ENCODE measurements around the gene DEXI.

Gene DEXI

DNA sequence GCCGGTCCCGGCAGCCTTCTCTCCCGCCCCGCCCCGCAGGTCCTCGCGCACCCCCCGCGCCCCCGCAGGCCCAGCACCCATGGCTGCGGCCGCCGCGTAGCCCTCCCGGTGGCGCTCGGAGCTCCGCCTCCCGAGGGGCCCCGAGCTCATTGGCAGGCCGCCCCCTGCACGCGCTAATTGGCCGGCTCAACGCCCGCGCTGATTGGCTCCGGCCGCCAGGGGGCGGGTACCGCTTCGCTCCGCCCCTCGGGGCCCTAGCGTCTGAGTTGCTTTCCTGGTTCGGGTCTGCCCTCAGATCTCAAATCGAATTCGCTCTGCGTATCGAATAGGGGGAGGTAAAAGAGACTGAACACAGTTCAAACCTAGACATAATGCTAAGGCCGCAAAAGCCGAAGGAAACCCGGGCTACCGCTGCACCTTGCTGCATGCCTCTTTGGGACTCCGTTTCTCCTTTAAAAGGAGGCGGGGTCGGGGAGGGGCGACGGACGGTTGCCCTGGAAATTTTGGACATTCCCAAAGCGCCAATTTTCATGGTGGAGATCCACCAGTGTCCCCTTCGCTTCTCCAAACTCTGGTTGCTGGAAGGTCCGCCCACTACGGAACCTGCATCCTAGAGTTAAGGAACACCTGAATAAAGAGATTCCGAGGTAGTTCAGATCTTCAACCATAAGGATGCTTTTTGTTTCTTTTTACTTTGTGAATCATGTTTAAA, at the start of gene DEXI:
Gene DEXI, minus strand, starts transcription at position 117 of the 712 bp plus-strand sequence. CDS start 463 bp downstream, outside the sequence.
- peak; percentile 91 for DNase-seq

- no peak for DNase-seq
These were observed 48.1 kb upstream of the DEXI start for GRCh38 chr16:10990378-10990777.

- no peak for DNase-seq
These were observed 47.3 kb upstream of the DEXI start for GRCh38 chr16:10989559-10989958.

DNA sequence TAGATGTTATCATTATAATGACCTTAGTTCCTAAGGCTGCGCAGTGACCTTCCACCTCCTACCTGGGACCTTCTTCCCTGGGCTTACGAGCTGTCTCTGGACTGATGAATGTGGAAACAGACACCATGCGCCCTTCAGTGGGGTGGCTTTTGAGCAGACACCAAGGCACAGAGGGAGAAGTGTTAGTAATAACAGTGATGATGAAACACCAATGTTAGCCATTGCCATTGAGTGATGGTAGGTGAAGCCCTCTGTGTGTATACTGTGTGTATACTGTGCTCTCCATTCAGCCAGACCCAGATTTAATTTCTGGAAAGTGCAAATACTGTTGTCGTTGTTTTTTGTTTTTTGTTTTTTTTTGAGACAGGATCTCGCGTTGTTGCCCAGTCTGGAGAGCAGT, 46.6 kb upstream of the DEXI start:
- DNase-seq: no peak

DNA sequence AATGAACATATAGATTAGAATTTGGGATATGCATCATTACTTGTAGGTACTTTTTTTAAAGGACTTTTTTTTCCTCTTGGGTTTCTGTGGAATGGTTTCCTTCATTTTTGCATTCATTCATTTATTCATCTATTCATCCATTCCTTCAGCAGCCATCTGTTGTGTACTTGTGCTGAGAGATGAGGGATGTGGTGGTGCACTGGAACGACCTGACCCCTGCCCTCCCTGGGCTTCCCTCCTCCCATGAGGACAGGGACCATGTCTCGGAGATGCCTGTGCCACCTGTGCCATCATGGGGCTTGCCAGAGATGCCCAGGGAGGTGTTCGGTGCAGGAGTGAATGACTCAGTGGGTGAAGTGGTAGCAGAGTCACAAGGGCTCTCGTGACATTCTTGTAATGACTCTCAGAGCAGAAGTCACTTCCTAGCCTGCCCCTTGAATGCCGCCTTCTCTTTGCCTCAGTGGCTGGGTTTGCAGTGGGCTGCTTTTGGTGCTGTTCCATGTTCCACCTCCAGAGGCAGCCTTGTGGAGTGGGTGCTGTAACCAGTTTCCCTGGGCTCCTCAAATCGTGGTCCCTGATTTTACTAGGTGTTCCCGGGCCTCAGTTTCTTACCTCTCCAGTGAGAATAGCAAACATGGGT, 46.0 kb upstream of the DEXI start:
- DNase-seq: no peak

DNA sequence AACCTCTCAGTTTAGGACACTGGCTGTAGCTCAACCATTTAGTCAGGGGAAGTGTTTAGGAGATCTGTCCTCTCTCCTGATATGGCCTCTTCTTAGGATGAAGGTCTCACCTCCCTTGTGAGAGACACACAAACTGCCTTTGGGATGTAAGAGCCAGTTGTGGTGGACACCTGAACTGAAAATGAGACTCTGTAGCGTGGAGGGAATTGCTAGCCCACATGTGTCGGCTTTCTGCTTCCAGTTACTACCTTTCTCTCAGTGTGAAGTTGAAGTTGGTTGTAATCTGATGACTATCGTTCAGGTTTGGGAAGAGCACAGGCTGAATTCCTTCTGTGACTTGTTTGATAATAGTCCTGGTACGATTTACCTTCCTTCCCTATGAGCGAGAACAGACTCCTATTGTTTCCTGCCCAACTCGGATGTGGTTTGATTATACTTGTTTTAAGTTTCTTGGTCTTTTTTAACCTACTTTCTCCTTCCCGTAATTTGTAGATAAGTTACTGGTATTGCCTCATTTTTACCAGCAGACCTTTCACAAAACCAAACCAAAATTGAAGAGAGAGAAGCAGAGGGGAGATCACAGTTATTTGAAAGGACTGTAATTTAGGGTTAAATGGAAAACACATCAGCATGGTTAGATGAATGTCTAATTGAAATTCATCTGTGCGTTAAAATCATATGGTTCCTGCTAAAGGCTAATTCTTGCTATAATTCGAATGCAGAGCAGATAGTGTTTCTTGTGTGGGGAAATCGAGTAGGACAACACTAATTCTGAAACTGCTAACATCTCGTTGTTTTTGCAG, 45.3 kb upstream of the DEXI start:
- DNase-seq: no peak

DNA sequence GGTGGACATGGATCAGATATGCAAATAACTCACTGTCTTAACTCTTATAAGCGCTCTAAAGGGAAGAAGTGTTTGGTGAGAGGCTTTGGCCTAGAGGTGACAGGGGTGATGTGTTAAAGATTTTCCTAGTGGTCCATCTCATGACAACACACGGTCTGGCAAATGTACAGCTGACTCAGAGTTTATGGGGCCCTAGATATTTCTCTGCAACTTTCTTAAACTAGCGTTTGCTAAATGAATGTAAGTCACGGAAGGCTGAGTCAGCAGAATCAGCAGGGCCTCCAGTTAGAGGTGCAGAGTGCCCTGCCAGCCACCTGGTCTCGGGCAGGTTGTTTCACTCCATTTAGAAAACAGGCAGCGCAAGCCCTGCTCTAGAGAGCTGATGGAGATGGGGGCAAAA, 42.2 kb upstream of the DEXI start:
- DNase-seq: peak; percentile 81

DNA sequence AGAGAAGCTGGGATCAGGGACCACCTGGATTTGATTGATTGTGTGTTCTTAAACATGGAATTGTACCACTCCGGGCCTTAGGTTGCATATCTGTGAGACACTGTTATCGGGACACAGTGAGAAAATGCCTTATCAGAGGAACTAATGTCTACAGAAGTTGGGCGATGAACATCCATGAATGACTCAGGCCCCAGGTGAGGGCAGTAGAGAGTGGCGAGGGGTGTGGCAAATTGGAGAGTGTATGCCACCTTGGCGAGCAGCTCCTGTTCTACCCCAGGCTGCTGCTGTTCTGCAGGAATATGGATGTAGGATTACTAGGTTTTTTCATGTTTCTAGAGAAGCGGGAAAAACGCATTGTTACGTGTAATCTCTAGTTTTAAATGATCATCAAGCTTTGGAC, 40.9 kb upstream of the DEXI start:
- DNase-seq: no peak

- peak; percentile 67 for DNase-seq
These were observed 40.3 kb upstream of the DEXI start for GRCh38 chr16:10982465-10983150.

- no peak for DNase-seq
These were observed 39.5 kb upstream of the DEXI start for GRCh38 chr16:10981697-10982216.

GRCh38 chr16:10980813-10981212, 38.5 kb upstream of the DEXI start:
- DNase-seq: no peak

DNA sequence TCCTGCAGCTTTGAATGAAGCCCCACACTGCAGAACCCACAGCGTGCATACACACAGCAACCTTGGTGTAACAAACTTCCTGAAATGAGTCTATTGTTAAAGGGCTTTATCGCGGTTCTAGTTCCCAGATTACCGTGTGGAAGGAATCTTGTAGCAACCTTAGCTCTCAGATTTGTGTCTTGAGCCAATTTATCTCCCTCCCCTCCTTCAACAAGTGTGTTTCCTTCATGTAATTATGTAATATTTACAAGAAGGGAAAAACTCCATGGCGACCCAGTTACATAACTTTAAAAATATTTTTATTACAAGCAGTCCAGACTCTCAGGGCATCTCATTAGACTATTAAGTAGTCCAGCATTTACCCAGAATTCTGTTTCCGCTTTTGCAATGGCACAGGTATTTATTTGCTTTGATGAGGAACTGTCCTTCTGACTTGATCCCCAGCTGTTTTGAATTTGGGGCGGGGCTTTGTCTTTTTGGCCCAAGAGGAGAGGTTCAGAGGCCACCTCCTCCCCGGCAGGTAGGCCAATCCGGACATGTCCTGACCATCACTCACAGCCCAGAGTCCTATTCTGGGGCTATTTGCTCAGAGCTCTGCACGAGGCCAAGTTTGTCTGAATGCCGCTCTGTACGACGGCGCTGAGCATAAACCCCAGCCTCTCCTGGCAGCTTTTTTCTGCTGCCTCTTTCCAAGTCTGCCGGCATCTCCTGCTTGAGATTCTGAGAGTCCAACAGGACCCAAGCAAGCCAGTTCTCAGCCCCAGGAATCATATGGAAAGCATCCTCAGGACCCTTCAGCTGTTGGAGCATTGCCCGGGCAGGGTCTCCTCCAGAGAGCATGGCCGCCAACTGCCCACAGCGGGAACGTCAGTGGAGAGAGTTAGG, 37.7 kb upstream of the DEXI start:
- DNase-seq: no peak

DNA sequence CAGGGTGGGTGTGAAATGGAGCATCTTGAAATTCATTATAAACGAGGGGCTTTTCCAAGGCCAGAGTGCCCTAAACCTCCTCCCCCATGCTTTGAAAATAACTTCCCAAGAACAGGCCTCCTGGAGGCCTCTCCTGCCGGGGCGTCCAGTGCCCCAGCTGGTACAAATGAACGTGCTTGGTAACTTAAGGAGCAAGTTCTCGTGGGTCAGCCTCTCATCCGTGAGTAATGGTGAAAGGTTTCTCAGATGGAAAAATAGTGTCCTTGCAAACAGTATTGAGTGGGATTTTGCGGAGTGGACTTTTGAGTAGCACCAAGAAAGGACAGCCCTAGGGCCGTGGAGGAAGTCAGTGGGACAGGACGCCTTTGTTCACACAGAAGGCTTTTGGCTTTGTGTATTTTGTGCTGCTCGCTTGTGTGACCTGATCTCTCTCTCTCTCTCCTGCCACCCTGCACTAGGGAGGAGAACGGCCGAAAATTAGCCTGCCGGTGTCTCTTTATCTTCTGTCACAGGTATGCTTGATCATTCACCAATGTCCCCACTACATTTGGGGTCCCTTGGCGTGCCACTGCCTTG, 36.7 kb upstream of the DEXI start:
- DNase-seq: no peak

DNA sequence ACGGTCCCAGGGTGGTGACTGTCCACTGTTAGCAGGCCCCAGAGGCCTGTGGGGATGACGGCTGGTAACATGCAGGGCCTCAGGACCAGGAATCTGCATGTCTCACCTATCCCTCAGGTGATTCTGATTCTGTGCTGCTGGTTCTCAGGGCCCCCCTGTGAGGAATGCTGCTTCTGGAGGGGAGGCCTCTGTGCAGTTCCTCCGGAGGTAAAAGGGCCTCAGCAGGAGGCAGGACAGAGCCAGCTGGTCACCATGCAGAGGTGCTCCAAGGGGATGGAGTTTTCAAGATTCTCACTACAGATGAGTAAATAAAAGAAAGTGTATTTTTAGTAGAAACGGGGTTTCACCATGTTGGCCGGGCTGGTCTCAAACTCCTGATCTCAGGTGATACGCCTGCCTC, 35.9 kb upstream of the DEXI start:
- DNase-seq: no peak

GRCh38 chr16:10976634-10977033, 34.4 kb upstream of the DEXI start:
- DNase-seq: no peak

DNA sequence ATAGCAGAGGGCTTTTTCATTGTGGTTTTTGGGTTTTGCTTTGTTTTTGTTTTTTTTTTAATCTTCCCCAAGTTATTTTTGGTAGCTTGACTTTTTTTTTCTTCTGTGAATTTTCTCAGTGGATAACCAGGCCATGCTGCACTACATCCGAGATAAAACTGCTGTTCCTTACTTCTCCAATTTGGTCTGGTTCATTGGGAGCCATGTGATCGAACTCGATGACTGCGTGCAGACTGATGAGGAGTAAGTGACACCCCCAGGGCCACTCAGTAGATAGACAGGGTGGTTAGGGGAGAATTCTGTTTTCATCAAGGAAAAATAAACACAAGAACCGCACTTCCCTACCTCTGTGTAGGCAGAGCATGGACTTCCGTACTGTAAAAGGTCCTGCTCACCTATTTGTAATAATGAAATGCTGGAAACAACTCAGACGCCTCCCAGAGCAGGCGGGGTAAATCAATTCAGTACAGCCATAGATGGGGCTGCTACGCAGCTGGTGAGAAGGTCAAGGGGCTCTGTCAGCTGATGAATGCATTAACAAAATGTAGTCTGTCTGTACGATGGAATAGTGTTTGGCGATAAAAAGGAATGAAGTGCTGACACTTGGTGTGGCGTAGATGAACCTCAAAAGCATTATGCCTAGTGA, 30.7 kb upstream of the DEXI start:
- DNase-seq: no peak

- no peak for DNase-seq
These were observed 30.0 kb upstream of the DEXI start for GRCh38 chr16:10972108-10972818.

- peak; percentile 87 for DNase-seq
These were observed 29.3 kb upstream of the DEXI start for GRCh38 chr16:10971560-10971961.

DNA sequence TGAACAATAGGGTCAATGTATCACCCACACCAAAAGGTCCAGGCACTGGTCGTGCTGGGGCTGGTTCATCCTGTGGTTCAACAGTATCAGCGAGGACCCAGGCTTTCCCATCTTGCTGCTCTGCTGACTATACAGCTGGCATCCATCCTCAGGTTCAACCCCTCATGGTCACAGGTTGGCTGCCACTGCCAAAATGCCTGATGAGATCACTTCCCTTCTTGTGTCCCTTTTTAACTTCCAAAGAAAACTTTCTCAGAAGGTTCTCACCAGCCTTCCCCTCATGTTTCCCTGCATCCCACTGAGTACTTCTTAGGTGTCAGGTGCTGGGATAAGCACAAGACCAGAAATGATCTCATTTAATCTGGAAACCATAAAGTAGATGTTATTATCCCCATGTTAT, 27.8 kb upstream of the DEXI start:
- no peak for DNase-seq

- DNase-seq: no peak
These were observed 27.3 kb upstream of the DEXI start for GRCh38 chr16:10969615-10970014.
